ENCODE data around the gene CHD8. TPM values are rescaled to one million over a fixed set of nuclear protein-coding genes. Genes with fewer than 3 reads are reported as not detected.

Gene CHD8
- total and polyA plus RNA-seq, 5 donors from 2014 or later, result 15.3 to 142 (median 24.2) TPM

DNA sequence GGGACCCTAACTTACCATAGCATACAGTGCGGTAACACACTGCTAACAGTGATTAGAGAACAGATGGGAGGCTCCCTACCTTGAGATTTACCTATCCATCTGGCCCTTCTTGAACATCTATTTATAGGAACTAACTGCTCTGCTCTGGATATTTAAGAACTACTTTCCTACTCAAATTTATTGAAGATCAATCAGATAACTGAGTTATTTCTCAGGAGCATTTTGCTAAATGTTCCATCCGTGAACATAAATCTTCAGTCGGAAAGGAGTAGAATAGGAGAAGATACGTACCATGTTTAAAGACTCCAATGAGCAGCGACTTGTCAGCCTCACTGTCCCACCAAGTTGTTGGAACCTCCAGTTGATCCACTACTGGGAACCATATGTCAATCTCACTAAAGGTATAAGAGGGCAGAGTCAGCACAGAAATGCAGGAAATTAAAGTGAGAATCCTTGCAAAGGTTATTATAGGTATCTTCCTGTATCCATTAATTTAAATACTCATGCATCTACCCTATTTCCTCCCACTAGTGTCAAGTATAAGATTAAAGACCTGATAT lies 56.5 kb downstream of the CHD8 start:
- peaks cover 0 to 2% (median 0%) of the 10 kb centered on the region in 4 donors for H3K4me1 Mint-ChIP-seq
- H3K4me3 Mint-ChIP-seq, result no peak overlapping the region
- Histone ChIP-seq H3K4me1 (ENCODE audit: control insufficient read depth, insufficient read depth, low read length, poor library complexity, severe bottlenecking) (no peaks in the 10 kb centered on the region), H3K4me3 (ENCODE audit: low read depth, low read length) (no peak overlapping the region), H3K27ac (ENCODE audit: insufficient read depth, low read length, poor library complexity, severe bottlenecking) (no peak overlapping the region), H3K36me3 (ENCODE audit: control insufficient read depth, insufficient read depth, low read length) (peaks cover 91% of the 10 kb centered on the region), H3K27me3 (ENCODE audit: control insufficient read depth, insufficient read depth, low read length) (no peaks in the 10 kb centered on the region), H3K9me3 (ENCODE audit: control insufficient read depth in 2 of 2, low read length in 2 of 2) (no peaks in the 10 kb centered on the region)
- ATAC-seq (ENCODE audit: low read depth in 2 of 2) (no peak), DNase-seq (no peak)
- no peaks in the 10 kb centered on the region for H3K27me3 Mint-ChIP-seq
- no peak overlapping the region for H3K27ac Mint-ChIP-seq
- H3K9me3 Mint-ChIP-seq, result no peaks in the 10 kb centered on the region
- peaks cover 56% of the 10 kb centered on the region for H3K36me3 Mint-ChIP-seq

DNA sequence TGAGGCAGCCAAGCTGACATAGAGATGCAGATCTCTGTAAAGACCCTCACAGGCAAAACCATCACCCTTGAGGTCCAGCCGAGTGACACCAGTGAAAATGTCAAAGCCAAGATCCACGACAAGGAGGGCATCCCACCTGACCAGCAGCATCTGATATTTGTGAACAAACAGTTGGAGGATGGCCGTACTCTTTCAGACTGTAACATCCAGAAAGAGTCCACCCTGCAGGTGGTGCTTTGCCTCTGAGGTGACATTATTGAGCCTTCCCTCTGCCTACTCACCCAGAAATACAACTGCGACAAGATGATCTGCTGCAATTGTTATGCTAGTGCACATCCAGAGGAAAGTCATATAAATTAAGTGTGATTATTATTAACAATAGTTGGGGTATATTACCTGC lies 57.0 kb downstream of the CHD8 start:
- peaks cover 0 to 2% (median 0%) of the 10 kb centered on the region in 4 donors for H3K4me1 Mint-ChIP-seq

DNA sequence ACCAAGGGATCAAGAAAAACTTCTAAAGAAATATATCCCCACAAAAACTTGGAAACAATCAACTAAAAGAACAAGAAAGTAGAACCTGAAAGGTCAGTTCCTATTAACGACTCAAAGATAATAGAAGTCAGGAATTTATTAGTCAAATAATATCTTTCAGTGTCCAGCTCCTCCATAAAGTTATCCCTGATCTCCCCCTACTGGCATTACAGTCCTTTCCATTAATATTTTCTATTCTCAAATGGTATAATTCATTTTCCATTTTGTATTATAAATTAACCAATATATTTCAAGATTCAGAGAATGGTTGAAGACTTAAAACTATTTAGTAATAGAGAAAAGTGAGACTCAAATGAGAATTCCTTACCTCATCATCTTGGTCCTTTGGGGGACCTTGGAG lies 60.5 kb downstream of the CHD8 start:
- Mint-ChIP-seq H3K27me3 (no peaks in the 10 kb centered on the region), H3K36me3 (peaks cover 61% of the 10 kb centered on the region), H3K27ac (no peak overlapping the region), H3K4me3 (no peak overlapping the region), H3K4me1 (peaks cover 0 to 3% (median 0%) of the 10 kb centered on the region in 4 donors), H3K9me3 (no peaks in the 10 kb centered on the region)
- DNase-seq, result no peak
- Histone ChIP-seq H3K36me3 (ENCODE audit: control insufficient read depth, insufficient read depth, low read length) (peaks cover 97% of the 10 kb centered on the region), H3K27me3 (ENCODE audit: control insufficient read depth, insufficient read depth, low read length) (no peaks in the 10 kb centered on the region), H3K27ac (ENCODE audit: insufficient read depth, low read length, poor library complexity, severe bottlenecking) (no peak overlapping the region), H3K4me1 (ENCODE audit: control insufficient read depth, insufficient read depth, low read length, poor library complexity, severe bottlenecking) (no peaks in the 10 kb centered on the region), H3K4me3 (ENCODE audit: low read depth, low read length) (no peak overlapping the region), H3K9me3 (ENCODE audit: control insufficient read depth in 2 of 2, low read length in 2 of 2) (no peaks in the 10 kb centered on the region)
- no peak for ATAC-seq (ENCODE audit: low read depth in 2 of 2)

More for the DNA sequence above, 57.0 kb downstream of the CHD8 start:
- Histone ChIP-seq H3K27ac (ENCODE audit: insufficient read depth, low read length, poor library complexity, severe bottlenecking) (no peak overlapping the region), H3K36me3 (ENCODE audit: control insufficient read depth, insufficient read depth, low read length) (peaks cover 96% of the 10 kb centered on the region), H3K4me1 (ENCODE audit: control insufficient read depth, insufficient read depth, low read length, poor library complexity, severe bottlenecking) (no peaks in the 10 kb centered on the region), H3K9me3 (ENCODE audit: control insufficient read depth in 2 of 2, low read length in 2 of 2) (no peaks in the 10 kb centered on the region), H3K4me3 (ENCODE audit: low read depth, low read length) (no peak overlapping the region), H3K27me3 (ENCODE audit: control insufficient read depth, insufficient read depth, low read length) (no peaks in the 10 kb centered on the region)
- DNase-seq (no peak), ATAC-seq (ENCODE audit: low read depth in 2 of 2) (no peak)
- Mint-ChIP-seq H3K27me3 (no peaks in the 10 kb centered on the region), H3K4me3 (no peak overlapping the region), H3K27ac (no peak overlapping the region), H3K9me3 (no peaks in the 10 kb centered on the region), H3K36me3 (peaks cover 58% of the 10 kb centered on the region)

DNA sequence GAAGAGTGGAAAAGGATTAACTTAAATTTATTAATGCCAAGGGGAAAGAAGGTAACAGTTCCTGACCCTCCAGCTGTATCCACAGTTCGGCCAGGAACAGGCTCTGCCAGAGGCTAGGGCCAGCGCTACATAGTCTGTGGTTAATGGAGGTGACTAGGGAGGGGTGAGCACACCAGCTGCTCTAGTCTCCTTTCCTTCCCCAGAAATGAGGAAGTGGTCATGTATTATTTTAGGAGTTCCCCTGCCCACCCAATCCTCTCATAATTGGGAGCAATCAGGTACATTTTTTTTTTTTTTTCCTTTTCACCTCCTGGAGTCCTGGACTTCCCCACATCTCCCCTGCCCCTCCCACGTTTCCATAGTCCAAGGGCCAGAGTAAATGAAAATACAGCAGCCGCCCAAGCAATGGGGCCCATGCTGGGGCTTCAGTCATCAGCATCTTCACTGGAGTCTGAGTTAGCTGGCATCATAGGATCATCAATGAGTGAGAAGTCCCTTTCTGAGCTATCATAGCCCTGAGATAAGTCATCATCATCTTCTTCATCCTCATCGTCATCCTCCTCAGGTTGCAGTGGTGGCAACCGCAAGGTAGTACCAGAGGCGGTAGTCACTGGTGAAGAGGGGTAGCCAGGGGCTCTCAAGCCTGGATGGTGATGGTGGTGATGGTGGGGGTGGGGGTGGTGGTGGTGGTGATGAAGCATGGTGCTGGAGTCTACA lies 70.6 kb downstream of the CHD8 start:
- peak overlapping the region; percentile 70 to 99 (median 94) for H3K4me3 Mint-ChIP-seq
- peaks cover 14% of the 10 kb centered on the region for H3K36me3 Mint-ChIP-seq
- DNase-seq (no peak), ATAC-seq (ENCODE audit: low read depth in 2 of 2) (no peak)
- H3K27ac Mint-ChIP-seq, result peak overlapping the region in 1 of 3 donors; percentile 99
- Histone ChIP-seq H3K9me3 (ENCODE audit: control insufficient read depth in 2 of 2, low read length in 2 of 2) (no peaks in the 10 kb centered on the region), H3K27ac (ENCODE audit: insufficient read depth, low read length, poor library complexity, severe bottlenecking) (peak overlapping the region; percentile 94), H3K27me3 (ENCODE audit: control insufficient read depth, insufficient read depth, low read length) (no peaks in the 10 kb centered on the region), H3K4me3 (ENCODE audit: low read depth, low read length) (peak overlapping the region; percentile 88), H3K36me3 (ENCODE audit: control insufficient read depth, insufficient read depth, low read length) (peaks cover 13% of the 10 kb centered on the region), H3K4me1 (ENCODE audit: control insufficient read depth, insufficient read depth, low read length, poor library complexity, severe bottlenecking) (peaks cover 35% of the 10 kb centered on the region)
- H3K4me1 Mint-ChIP-seq, result peaks cover 14 to 40% (median 26%) of the 10 kb centered on the region in 4 donors
- no peaks in the 10 kb centered on the region for H3K27me3 Mint-ChIP-seq
- no peaks in the 10 kb centered on the region for H3K9me3 Mint-ChIP-seq

DNA sequence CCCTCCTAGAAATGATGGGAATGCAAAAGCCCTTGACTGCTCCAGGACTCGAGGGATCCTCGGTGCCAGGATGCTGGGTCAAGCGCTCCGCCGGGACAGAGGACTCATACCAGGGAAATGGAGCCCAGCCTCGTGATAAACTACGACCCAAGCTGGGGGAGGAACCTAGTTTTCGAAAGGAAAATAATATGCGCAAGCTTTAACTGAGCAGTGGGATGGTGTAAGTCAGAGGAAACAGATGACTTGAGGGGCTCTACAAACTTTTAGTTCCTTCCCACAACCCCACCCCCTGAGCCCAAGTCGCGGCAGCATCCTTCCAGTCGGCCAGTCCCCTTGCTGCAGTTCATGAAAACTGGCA lies 71.5 kb downstream of the CHD8 start:
- no peaks in the 10 kb centered on the region for H3K9me3 Mint-ChIP-seq
- peaks cover 14% of the 10 kb centered on the region for H3K36me3 Mint-ChIP-seq
- peaks cover 38% of the 10 kb centered on the region for H3K4me1 ChIP-seq (ENCODE audit: control insufficient read depth, insufficient read depth, low read length, poor library complexity, severe bottlenecking)
- no peaks in the 10 kb centered on the region for H3K27me3 ChIP-seq (ENCODE audit: control insufficient read depth, insufficient read depth, low read length)
- H3K9me3 ChIP-seq (ENCODE audit: control insufficient read depth in 2 of 2, low read length in 2 of 2), result no peaks in the 10 kb centered on the region
- H3K4me3 ChIP-seq (ENCODE audit: low read depth, low read length), result peak overlapping the region; percentile 88
- H3K27ac ChIP-seq (ENCODE audit: insufficient read depth, low read length, poor library complexity, severe bottlenecking), result peak overlapping the region; percentile 94
- H3K27me3 Mint-ChIP-seq, result no peaks in the 10 kb centered on the region
- DNase-seq (no peak), ATAC-seq (ENCODE audit: low read depth in 2 of 2) (peak in 1 of 2 donors; percentile 19)
- H3K36me3 ChIP-seq (ENCODE audit: control insufficient read depth, insufficient read depth, low read length), result peaks cover 4% of the 10 kb centered on the region
- H3K27ac Mint-ChIP-seq, result peak overlapping the region; percentile 99 to 100 (median 100)
- H3K4me1 Mint-ChIP-seq, result peaks cover 20 to 48% (median 30%) of the 10 kb centered on the region in 4 donors
- peak overlapping the region; percentile 94 to 99 (median 96) for H3K4me3 Mint-ChIP-seq

DNA sequence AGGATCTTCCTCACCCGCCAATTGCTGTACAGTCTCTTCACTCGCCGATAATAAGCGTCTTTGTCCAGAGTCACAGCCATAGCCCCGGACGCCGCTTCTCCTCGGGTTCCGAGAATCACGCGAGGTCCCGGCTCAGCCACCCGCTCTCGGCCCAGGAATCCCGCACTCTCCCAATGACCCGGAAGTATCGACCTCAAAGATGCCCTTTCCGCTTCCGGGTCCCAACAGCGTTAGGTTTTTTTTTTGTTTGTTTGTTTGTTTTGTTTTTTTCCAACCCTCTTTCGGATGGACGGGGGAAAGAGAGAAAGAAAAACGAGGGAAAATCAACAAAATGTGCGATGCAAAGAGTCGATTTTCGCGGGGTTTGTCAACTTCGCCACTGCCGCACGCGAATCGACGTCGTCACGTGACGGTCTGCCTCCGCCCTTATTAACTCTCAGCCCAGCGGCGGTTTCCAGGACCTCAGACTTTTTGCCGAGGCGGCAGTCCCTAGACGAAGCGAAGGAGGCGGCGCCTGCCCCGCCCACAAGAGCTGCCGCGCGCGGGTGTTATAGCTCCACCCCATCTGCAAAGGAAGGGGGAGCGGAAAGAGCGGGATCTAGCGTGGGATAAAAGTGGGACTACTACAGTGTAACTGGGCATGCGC lies 72.0 kb downstream of the CHD8 start, which contains the start of gene SUPT16H:
Gene SUPT16H (minus strand): TSS at position 172 of the 646 bp plus-strand sequence. CDS start 92 bp downstream, at position 80.
- Mint-ChIP-seq H3K27me3 (no peaks in the 10 kb centered on the region), H3K36me3 (peaks cover 14% of the 10 kb centered on the region), H3K9me3 (no peaks in the 10 kb centered on the region), H3K4me1 (peaks cover 20 to 53% (median 30%) of the 10 kb centered on the region in 4 donors), H3K27ac (peak within 1 kb of the TSS; percentile 99 to 100 (median 100)), H3K4me3 (peak within 1 kb of the TSS; percentile 94 to 99 (median 96))
- H3K4me3 ChIP-seq (ENCODE audit: low read depth, low read length), result peak within 1 kb of the TSS; percentile 88
- ATAC-seq (ENCODE audit: low read depth in 2 of 2) (peak; percentile 97), DNase-seq (peak; percentile 92 to 97 (median 93))
- H3K27ac ChIP-seq (ENCODE audit: insufficient read depth, low read length, poor library complexity, severe bottlenecking), result peak within 1 kb of the TSS; percentile 94
- H3K36me3 ChIP-seq (ENCODE audit: control insufficient read depth, insufficient read depth, low read length), result peaks cover 4% of the 10 kb centered on the region
- H3K4me1 ChIP-seq (ENCODE audit: control insufficient read depth, insufficient read depth, low read length, poor library complexity, severe bottlenecking), result peaks cover 42% of the 10 kb centered on the region
- H3K27me3 ChIP-seq (ENCODE audit: control insufficient read depth, insufficient read depth, low read length), result no peaks in the 10 kb centered on the region
- no peaks in the 10 kb centered on the region for H3K9me3 ChIP-seq (ENCODE audit: control insufficient read depth in 2 of 2, low read length in 2 of 2)

DNA sequence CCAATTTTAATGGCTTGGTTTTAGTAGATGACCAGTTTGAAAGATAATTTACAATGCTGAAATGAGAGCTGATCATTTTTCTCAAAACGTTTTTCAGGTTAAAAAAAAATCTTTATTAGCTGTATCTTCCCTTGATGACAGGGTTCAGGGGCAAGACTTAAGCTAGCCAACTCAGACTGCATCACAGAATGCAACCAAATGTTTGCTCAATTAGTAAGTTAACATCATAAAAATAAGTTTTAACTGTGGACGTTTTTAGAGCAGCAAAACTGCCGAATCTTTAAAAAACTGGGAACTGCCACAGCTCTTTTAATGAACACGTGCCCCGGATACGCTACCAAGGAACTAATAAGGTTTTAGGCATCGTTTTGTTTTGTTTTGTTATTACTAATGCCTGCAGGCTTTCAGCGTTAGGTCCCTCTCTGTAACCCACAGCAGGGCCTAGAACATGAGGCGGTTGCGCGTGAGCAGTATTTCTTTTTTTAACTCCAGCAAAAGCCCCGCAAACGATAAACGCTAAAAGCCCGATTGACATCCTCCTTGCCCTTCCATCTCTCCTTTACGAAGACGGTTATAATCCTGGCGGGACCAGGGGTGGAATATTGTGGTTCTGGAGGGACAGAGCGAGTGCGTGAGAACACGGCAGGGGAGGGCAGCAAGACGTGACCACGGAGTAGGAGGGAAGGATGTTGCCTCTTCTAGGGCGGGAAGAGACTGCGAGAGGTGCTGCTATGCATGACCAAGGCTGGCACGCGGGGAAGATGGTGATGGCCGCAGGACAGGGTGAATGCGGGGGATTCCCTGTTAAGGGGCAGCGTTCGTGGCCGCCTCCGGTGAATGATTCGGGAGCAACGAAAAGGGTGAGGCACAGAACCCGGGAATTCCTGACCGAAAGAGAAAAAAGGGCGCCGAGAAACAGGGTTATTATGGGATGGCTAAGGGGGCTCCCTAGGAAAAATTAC lies 72.8 kb downstream of the CHD8 start:
- Mint-ChIP-seq H3K9me3 (no peaks in the 10 kb centered on the region), H3K4me3 (peak overlapping the region; percentile 94 to 99 (median 96)), H3K27ac (peak overlapping the region; percentile 99 to 100 (median 100)), H3K27me3 (no peaks in the 10 kb centered on the region), H3K36me3 (peaks cover 9% of the 10 kb centered on the region), H3K4me1 (peaks cover 23 to 58% (median 33%) of the 10 kb centered on the region in 4 donors)
- no peaks in the 10 kb centered on the region for H3K9me3 ChIP-seq (ENCODE audit: control insufficient read depth in 2 of 2, low read length in 2 of 2)
- no peaks in the 10 kb centered on the region for H3K27me3 ChIP-seq (ENCODE audit: control insufficient read depth, insufficient read depth, low read length)
- peak overlapping the region; percentile 94 for H3K27ac ChIP-seq (ENCODE audit: insufficient read depth, low read length, poor library complexity, severe bottlenecking)
- H3K36me3 ChIP-seq (ENCODE audit: control insufficient read depth, insufficient read depth, low read length), result no peaks in the 10 kb centered on the region
- peak overlapping the region; percentile 88 for H3K4me3 ChIP-seq (ENCODE audit: low read depth, low read length)
- ATAC-seq (ENCODE audit: low read depth in 2 of 2), result peak in 1 of 2 donors; percentile 18
- peak; percentile 22 to 64 (median 38) for DNase-seq
- peaks cover 42% of the 10 kb centered on the region for H3K4me1 ChIP-seq (ENCODE audit: control insufficient read depth, insufficient read depth, low read length, poor library complexity, severe bottlenecking)

Data from CD4-positive, CD25-positive, alpha-beta regulatory T cell (primary cell).